Body of pancreas (tissue), 4 donors: ENCODE data around the gene XPO6. TPM values are rescaled to one million over a fixed set of nuclear protein-coding genes. Genes with fewer than 3 reads are reported as not detected.

Experiments
- ATAC-seq: fragments of 150-250 bp; one replicate; pipeline ENCODE4 v1.9.1; 2016
- DNase-seq, 4 donors: peaks; one replicate each; pipeline ENCODE4 v3.0.0-alpha.2; 2019
- H3K27ac ChIP-seq, 4 donors: fragments of 200-600 bp; sonication (generic); 1 replicate in 3 of 4; 2 replicates in 1 of 4; pipeline versions ENCODE4 v1.5.1 to v1.6.1; 2016 to 2019; ENCODE audit warnings: mild to moderate bottlenecking in 1 of 4, mixed read lengths in 1 of 4, moderate library complexity in 1 of 4
- H3K27me3 ChIP-seq, 2 donors: fragments of 200-600 bp; sonication (generic); one replicate each; pipeline ENCODE4 v1.6.0; 2016; ENCODE audit warnings: mild to moderate bottlenecking in 1 of 2
- H3K36me3 ChIP-seq, 2 donors: fragments of 200-600 bp; sonication (generic); replicated peaks in 1 of 2; 2 replicates each; pipeline ENCODE4 v1.5.1; 2016; ENCODE audit warnings: low read depth in 2 of 2; ENCODE audit not compliant: insufficient read depth in 1 of 2
- H3K4me1 ChIP-seq: fragments of 200-600 bp; sonication (generic); one replicate; pipeline ENCODE4 v1.6.0; 2016
- H3K4me3 ChIP-seq, 2 donors: fragments of 200-600 bp; sonication (generic); 1 replicate in 1 of 2; 2 replicates in 1 of 2; pipeline ENCODE4 v1.5.1; 2016 to 2019
- H3K9me3 ChIP-seq, 3 donors: fragments of 200-600 bp; sonication (generic); 1 replicate in 2 of 3; 2 replicates in 1 of 3; pipeline ENCODE4 v1.5.1; 2016
- POLR2A ChIP-seq, 3 donors: fragments of 450-650 bp; IDR thresholded peaks; one replicate each; pipeline ENCODE4 v1.6.1; 2016; ENCODE audit warnings: antibody characterized with exemption in 3 of 3, mild to moderate bottlenecking in 2 of 3
- WGBS, 2 donors: methylation state at CpG; one replicate each; pipeline ENCODE4 v1.1.5; 2017; 5-methylcytosine and 5-hydroxymethylcytosine counted together
- intact Hi-C: fragments of 100-400 bp; cut with DNase I; formaldehyde crosslinking; loops from one replicate; pipeline ENCODE4 v1.15.1; 2023
- total RNA-seq, 2 donors: library from RNA; depleted of rRNA; stranded (reverse); fragments of >200 nt; gene quantifications; one replicate each; pipeline ENCODE4 v1.1.0, GENCODE V29; 2016
- TF ChIP-seq, protein P1 (sequence below), 7 experiments: fragments of 450-650 bp in 4 of 7; fragments of 200-600 bp in 3 of 7; sonication (generic) in 3 of 7; IDR thresholded peaks; one replicate each; pipeline ENCODE4 v1.5.1; 2016 to 2019; ENCODE audit warnings: antibody characterized with exemption in 7 of 7

Gene XPO6
- total RNA-seq, 2 donors from 2014 or later: 54.7 to 103 TPM

DNA sequence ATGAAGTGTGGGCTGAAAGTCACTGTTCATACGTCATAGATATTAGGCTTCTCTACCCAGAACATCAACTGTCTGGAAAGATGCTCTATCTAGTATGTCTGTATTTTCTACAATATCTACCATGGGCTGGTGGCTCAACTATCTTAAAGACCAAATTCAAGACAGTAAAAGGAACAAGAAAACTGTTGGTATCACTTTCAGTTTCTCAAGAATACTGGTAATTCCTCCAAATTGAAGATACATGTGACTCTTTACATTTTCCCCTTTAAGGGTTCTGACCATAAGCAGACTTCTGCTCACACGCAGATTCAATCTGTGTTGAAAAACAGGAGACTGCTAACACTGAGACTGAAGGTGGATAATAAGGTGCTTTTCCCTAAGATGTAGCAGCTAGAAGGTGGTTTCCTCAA, 24.2 kb downstream of the XPO6 start:
- intact Hi-C loops: no loop called here
- ATAC-seq (no peak), DNase-seq (no peak)
- Histone ChIP-seq H3K9me3 (no peaks in the 10 kb centered on the region), H3K27ac (peak overlapping the region in 1 of 4 donors; percentile 45), H3K4me1 (peaks cover 39% of the 10 kb centered on the region), H3K27me3 (no peaks in the 10 kb centered on the region), H3K4me3 (no peak overlapping the region), H3K36me3 (no peaks in the 10 kb centered on the region)
- 68 to 86% methylated on average over 2 of the region's 2 CpGs for WGBS, 2 donors
- no peak for TF ChIP-seq POLR2A (IDR thresholded peaks at IDR 0.05)
- TF ChIP-seq, protein P1, sequence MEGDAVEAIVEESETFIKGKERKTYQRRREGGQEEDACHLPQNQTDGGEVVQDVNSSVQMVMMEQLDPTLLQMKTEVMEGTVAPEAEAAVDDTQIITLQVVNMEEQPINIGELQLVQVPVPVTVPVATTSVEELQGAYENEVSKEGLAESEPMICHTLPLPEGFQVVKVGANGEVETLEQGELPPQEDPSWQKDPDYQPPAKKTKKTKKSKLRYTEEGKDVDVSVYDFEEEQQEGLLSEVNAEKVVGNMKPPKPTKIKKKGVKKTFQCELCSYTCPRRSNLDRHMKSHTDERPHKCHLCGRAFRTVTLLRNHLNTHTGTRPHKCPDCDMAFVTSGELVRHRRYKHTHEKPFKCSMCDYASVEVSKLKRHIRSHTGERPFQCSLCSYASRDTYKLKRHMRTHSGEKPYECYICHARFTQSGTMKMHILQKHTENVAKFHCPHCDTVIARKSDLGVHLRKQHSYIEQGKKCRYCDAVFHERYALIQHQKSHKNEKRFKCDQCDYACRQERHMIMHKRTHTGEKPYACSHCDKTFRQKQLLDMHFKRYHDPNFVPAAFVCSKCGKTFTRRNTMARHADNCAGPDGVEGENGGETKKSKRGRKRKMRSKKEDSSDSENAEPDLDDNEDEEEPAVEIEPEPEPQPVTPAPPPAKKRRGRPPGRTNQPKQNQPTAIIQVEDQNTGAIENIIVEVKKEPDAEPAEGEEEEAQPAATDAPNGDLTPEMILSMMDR (IDR thresholded peaks at IDR 0.05): no peak

DNA sequence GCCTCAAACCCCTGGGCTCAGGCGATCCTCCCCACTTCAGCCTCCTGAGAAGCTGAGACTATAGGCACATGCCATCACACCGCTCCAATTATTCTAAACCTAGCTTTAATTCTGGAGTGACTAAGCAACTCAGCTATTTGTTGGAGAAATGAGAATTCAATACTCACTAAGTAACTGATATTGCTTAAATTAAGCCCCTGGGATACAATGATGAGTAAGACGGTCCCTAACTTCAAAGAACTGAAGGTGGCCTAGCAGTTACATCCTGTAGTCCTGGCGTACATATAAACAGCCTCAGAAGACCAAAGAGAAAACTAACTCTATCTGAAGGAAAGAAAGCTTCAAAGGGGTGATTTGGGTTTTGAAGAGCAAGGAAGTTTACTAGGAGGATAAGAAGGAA, 25.0 kb downstream of the XPO6 start:
- Histone ChIP-seq H3K9me3 (no peaks in the 10 kb centered on the region), H3K36me3 (no peaks in the 10 kb centered on the region), H3K27me3 (no peaks in the 10 kb centered on the region), H3K4me3 (no peak overlapping the region), H3K27ac (no peak overlapping the region), H3K4me1 (peaks cover 47% of the 10 kb centered on the region)
- ATAC-seq (no peak), DNase-seq (no peak)
- intact Hi-C loops: no loop called here
- 86 to 94% methylated on average over 4 of the region's 4 CpGs for WGBS, 2 donors
- TF ChIP-seq POLR2A (IDR thresholded peaks at IDR 0.05): no peak
- TF ChIP-seq, protein P1 (IDR thresholded peaks at IDR 0.05): no peak

DNA sequence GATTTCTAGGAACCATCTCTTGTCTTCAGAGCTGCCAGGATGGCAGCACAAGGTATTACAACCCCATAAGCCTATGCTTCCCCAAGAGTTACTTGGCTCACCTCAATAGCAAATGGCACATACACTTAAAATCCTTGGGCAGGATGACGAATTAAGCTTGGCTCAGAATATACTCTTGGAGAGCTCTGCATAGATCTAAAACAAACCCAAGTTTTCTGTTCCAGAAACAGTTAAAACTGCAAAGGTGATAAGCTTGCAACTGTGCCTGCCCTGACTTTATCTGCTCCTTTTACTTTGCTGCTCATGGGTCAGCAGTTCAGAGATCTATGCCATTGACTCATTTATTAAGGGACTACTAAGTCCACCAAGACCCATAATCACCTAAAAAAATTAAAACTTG, 26.1 kb downstream of the XPO6 start:
- no peaks in the 10 kb centered on the region for H3K36me3 ChIP-seq
- intact Hi-C loops: no loop called here
- DNase-seq: no peak
- no peaks in the 10 kb centered on the region for H3K9me3 ChIP-seq
- H3K4me1 ChIP-seq: peaks cover 58% of the 10 kb centered on the region
- no peak for ATAC-seq
- WGBS, 2 donors: 60 to 80% methylated on average over 1 of the region's 1 CpG
- no peaks in the 10 kb centered on the region for H3K27me3 ChIP-seq
- TF ChIP-seq, protein P1 (IDR thresholded peaks at IDR 0.05): no peak
- no peak for TF ChIP-seq POLR2A (IDR thresholded peaks at IDR 0.05)
- no peak overlapping the region for H3K27ac ChIP-seq
- no peak overlapping the region for H3K4me3 ChIP-seq

DNA sequence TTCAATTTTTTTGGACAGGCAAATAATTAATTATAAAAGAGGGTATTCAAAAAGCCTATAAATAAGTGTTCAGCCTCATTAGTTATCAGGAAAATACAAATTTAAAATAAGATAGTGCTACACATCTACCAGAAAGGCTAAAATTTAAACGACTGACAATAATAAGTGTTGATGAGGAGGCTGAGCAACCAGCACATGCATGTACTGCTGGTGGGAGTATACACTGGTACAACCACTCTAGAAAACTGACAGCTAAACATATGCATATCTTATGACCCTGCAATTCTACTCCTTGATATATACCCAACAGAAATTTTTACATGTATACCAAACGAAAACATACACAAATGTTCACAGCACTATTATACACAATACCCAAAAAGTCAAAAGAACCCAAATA, 27.1 kb downstream of the XPO6 start:
- intact Hi-C loops: no loop called here
- ATAC-seq (no peak), DNase-seq (no peak)
- H3K4me1 ChIP-seq: peaks cover 62% of the 10 kb centered on the region
- H3K36me3 ChIP-seq: no peaks in the 10 kb centered on the region
- TF ChIP-seq, protein P1 (IDR thresholded peaks at IDR 0.05): no peak
- no peak for TF ChIP-seq POLR2A (IDR thresholded peaks at IDR 0.05)
- no peaks in the 10 kb centered on the region for H3K27me3 ChIP-seq
- no peak overlapping the region for H3K27ac ChIP-seq
- WGBS, 2 donors: 93 to 98% methylated on average over 2 of the region's 2 CpGs
- no peak overlapping the region for H3K4me3 ChIP-seq
- H3K9me3 ChIP-seq: no peaks in the 10 kb centered on the region

DNA sequence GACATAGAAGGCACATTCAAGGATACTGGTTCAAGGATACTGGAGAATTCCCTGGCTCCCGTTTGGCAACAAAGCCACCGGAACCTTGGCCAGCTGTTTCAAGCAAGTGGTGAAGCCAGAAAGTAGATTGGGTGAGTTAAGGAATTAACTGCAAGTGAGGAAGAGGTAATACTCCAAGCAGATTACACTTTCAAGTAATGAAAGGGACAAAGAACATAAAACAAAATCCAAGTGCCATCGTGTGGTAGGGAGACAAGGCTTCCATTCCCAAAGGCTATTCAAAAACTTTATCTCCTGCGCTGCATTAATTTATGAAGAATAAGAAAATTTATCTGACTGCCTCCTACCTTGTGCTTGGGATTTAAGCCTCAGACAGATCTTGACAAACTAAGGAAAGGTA, 27.8 kb downstream of the XPO6 start:
- DNase-seq (peak in 1 of 4 donors; percentile 47), ATAC-seq (peak; percentile 10)
- TF ChIP-seq, protein P1 (IDR thresholded peaks at IDR 0.05): no peak
- TF ChIP-seq POLR2A (IDR thresholded peaks at IDR 0.05): no peak
- no peaks in the 10 kb centered on the region for H3K36me3 ChIP-seq
- peaks cover 62% of the 10 kb centered on the region for H3K4me1 ChIP-seq
- no peak overlapping the region for H3K4me3 ChIP-seq
- no peaks in the 10 kb centered on the region for H3K9me3 ChIP-seq
- intact Hi-C loops: no loop called here
- H3K27me3 ChIP-seq: no peaks in the 10 kb centered on the region
- peak overlapping the region in 2 of 4 donors; percentile 2 to 51 for H3K27ac ChIP-seq
- 54 to 60% methylated on average over 4 of the region's 4 CpGs for WGBS, 2 donors
